ENCODE results near the gene ANKRD2.
"Not testable (repeated sequence)": the region's sequence is repeated elsewhere in the genome, so short reads cannot be mapped to it uniquely, and the experiment has no call there.

Gene ANKRD2

GRCh38 chr10:97564776-97565175, 7.8 kb upstream of the ANKRD2 start:
- Histone ChIP-seq H3K36me3 (ENCODE audit: insufficient read depth, low read length) (peaks cover 6% of the 10 kb centered on the region), H3K27ac (ENCODE audit: low read depth, low read length) (no peak overlapping the region), H3K9ac (ENCODE audit: low read length) (no peak overlapping the region), H3K27me3 (ENCODE audit: control insufficient read depth in 1 of 2, insufficient read depth in 2 of 2, low read length in 2 of 2) (no peaks in the 10 kb centered on the region), H3K4me3 (ENCODE audit: low read depth in 1 of 2, low read length in 2 of 2) (no peak overlapping the region), H3K9me3 (ENCODE audit: low read length) (no peaks in the 10 kb centered on the region), H3K4me1 (ENCODE audit: insufficient read depth, low read length) (no peaks in the 10 kb centered on the region)

- Histone ChIP-seq H3K27me3 (ENCODE audit: control insufficient read depth in 1 of 2, insufficient read depth in 2 of 2, low read length in 2 of 2) (no peaks in the 10 kb centered on the region), H3K27ac (ENCODE audit: low read depth, low read length) (no peak overlapping the region), H3K4me1 (ENCODE audit: insufficient read depth, low read length) (no peaks in the 10 kb centered on the region), H3K9ac (ENCODE audit: low read length) (no peak overlapping the region), H3K36me3 (ENCODE audit: insufficient read depth, low read length) (peaks cover 6% of the 10 kb centered on the region), H3K4me3 (ENCODE audit: low read depth in 1 of 2, low read length in 2 of 2) (no peak overlapping the region), H3K9me3 (ENCODE audit: low read length) (no peaks in the 10 kb centered on the region)
Observed at GRCh38 chr10:97566336-97566996, 6.1 kb upstream of the ANKRD2 start.

- Histone ChIP-seq H3K36me3 (ENCODE audit: insufficient read depth, low read length) (peaks cover 6% of the 10 kb centered on the region), H3K9me3 (ENCODE audit: low read length) (no peaks in the 10 kb centered on the region), H3K27ac (ENCODE audit: low read depth, low read length) (no peak overlapping the region), H3K4me1 (ENCODE audit: insufficient read depth, low read length) (no peaks in the 10 kb centered on the region), H3K9ac (ENCODE audit: low read length) (no peak overlapping the region), H3K4me3 (ENCODE audit: low read depth in 1 of 2, low read length in 2 of 2) (no peak overlapping the region), H3K27me3 (ENCODE audit: control insufficient read depth in 1 of 2, insufficient read depth in 2 of 2, low read length in 2 of 2) (no peaks in the 10 kb centered on the region)
Observed at GRCh38 chr10:97567891-97568290, 4.7 kb upstream of the ANKRD2 start.

- Histone ChIP-seq H3K27me3 (ENCODE audit: control insufficient read depth in 1 of 2, insufficient read depth in 2 of 2, low read length in 2 of 2) (no peaks in the 10 kb centered on the region), H3K27ac (ENCODE audit: low read depth, low read length) (no peak overlapping the region), H3K36me3 (ENCODE audit: insufficient read depth, low read length) (peaks cover 6% of the 10 kb centered on the region), H3K9me3 (ENCODE audit: low read length) (no peaks in the 10 kb centered on the region), H3K4me3 (ENCODE audit: low read depth in 1 of 2, low read length in 2 of 2) (no peak overlapping the region), H3K9ac (ENCODE audit: low read length) (no peak overlapping the region), H3K4me1 (ENCODE audit: insufficient read depth, low read length) (peaks cover 4% of the 10 kb centered on the region)
Observed at GRCh38 chr10:97570146-97570788, 2.3 kb upstream of the ANKRD2 start.

GRCh38 chr10:97570789-97571471, 1.6 kb upstream of the ANKRD2 start:
- peaks cover 4% of the 10 kb centered on the region for H3K4me1 ChIP-seq (ENCODE audit: insufficient read depth, low read length)
- no peaks in the 10 kb centered on the region for H3K27me3 ChIP-seq (ENCODE audit: control insufficient read depth in 1 of 2, insufficient read depth in 2 of 2, low read length in 2 of 2)
- H3K36me3 ChIP-seq (ENCODE audit: insufficient read depth, low read length): peaks cover 6% of the 10 kb centered on the region
- no peak overlapping the region for H3K27ac ChIP-seq (ENCODE audit: low read depth, low read length)
- H3K9me3 ChIP-seq (ENCODE audit: low read length): no peaks in the 10 kb centered on the region
- no peak overlapping the region for H3K4me3 ChIP-seq (ENCODE audit: low read depth in 1 of 2, low read length in 2 of 2)
- no peak overlapping the region for H3K9ac ChIP-seq (ENCODE audit: low read length)

- no peak overlapping the region for H3K4me3 ChIP-seq (ENCODE audit: low read depth in 1 of 2, low read length in 2 of 2)
- no peaks in the 10 kb centered on the region for H3K9me3 ChIP-seq (ENCODE audit: low read length)
- no peak overlapping the region for H3K27ac ChIP-seq (ENCODE audit: low read depth, low read length)
- H3K27me3 ChIP-seq (ENCODE audit: control insufficient read depth in 1 of 2, insufficient read depth in 2 of 2, low read length in 2 of 2): no peaks in the 10 kb centered on the region
- peaks cover 4% of the 10 kb centered on the region for H3K4me1 ChIP-seq (ENCODE audit: insufficient read depth, low read length)
- H3K36me3 ChIP-seq (ENCODE audit: insufficient read depth, low read length): peaks cover 6% of the 10 kb centered on the region
- H3K9ac ChIP-seq (ENCODE audit: low read length): no peak overlapping the region
Observed at GRCh38 chr10:97571622-97572021, 957 bp upstream of the ANKRD2 start.

- Histone ChIP-seq H3K9me3 (ENCODE audit: low read length) (no peaks in the 10 kb centered on the region), H3K27ac (ENCODE audit: low read depth, low read length) (no peak overlapping the region), H3K4me1 (ENCODE audit: insufficient read depth, low read length) (peaks cover 4% of the 10 kb centered on the region), H3K9ac (ENCODE audit: low read length) (no peak overlapping the region), H3K36me3 (ENCODE audit: insufficient read depth, low read length) (peaks cover 6% of the 10 kb centered on the region), H3K27me3 (ENCODE audit: control insufficient read depth in 1 of 2, insufficient read depth in 2 of 2, low read length in 2 of 2) (no peaks in the 10 kb centered on the region), H3K4me3 (ENCODE audit: low read depth in 1 of 2, low read length in 2 of 2) (no peak overlapping the region)
Observed at GRCh38 chr10:97573021-97573420, 442 bp downstream of the ANKRD2 start.

GRCh38 chr10:97573672-97574071, 1.1 kb downstream of the ANKRD2 start:
- Histone ChIP-seq H3K4me3 (ENCODE audit: low read depth in 1 of 2, low read length in 2 of 2) (no peak overlapping the region), H3K27ac (ENCODE audit: low read depth, low read length) (no peak overlapping the region), H3K9ac (ENCODE audit: low read length) (no peak overlapping the region), H3K4me1 (ENCODE audit: insufficient read depth, low read length) (peaks cover 4% of the 10 kb centered on the region), H3K9me3 (ENCODE audit: low read length) (no peaks in the 10 kb centered on the region), H3K36me3 (ENCODE audit: insufficient read depth, low read length) (peaks cover 6% of the 10 kb centered on the region), H3K27me3 (ENCODE audit: control insufficient read depth in 1 of 2, insufficient read depth in 2 of 2, low read length in 2 of 2) (no peaks in the 10 kb centered on the region)

GRCh38 chr10:97574374-97575126, 2.0 kb downstream of the ANKRD2 start:
- Histone ChIP-seq H3K27ac (ENCODE audit: low read depth, low read length) (no peak overlapping the region), H3K4me3 (ENCODE audit: low read depth in 1 of 2, low read length in 2 of 2) (no peak overlapping the region), H3K4me1 (ENCODE audit: insufficient read depth, low read length) (peaks cover 4% of the 10 kb centered on the region), H3K9me3 (ENCODE audit: low read length) (no peaks in the 10 kb centered on the region), H3K27me3 (ENCODE audit: control insufficient read depth in 1 of 2, insufficient read depth in 2 of 2, low read length in 2 of 2) (no peaks in the 10 kb centered on the region), H3K36me3 (ENCODE audit: insufficient read depth, low read length) (no peaks in the 10 kb centered on the region), H3K9ac (ENCODE audit: low read length) (no peak overlapping the region)

- H3K9me3 ChIP-seq (ENCODE audit: low read length): no peaks in the 10 kb centered on the region
- H3K36me3 ChIP-seq (ENCODE audit: insufficient read depth, low read length): no peaks in the 10 kb centered on the region
- H3K27ac ChIP-seq (ENCODE audit: low read depth, low read length): no peak overlapping the region
- H3K27me3 ChIP-seq (ENCODE audit: control insufficient read depth in 1 of 2, insufficient read depth in 2 of 2, low read length in 2 of 2): no peaks in the 10 kb centered on the region
- no peak overlapping the region for H3K9ac ChIP-seq (ENCODE audit: low read length)
- peaks cover 4% of the 10 kb centered on the region for H3K4me1 ChIP-seq (ENCODE audit: insufficient read depth, low read length)
- no peak overlapping the region for H3K4me3 ChIP-seq (ENCODE audit: low read depth in 1 of 2, low read length in 2 of 2)
Observed at GRCh38 chr10:97575127-97575668, 2.6 kb downstream of the ANKRD2 start.

- H3K27me3 ChIP-seq (ENCODE audit: control insufficient read depth in 1 of 2, insufficient read depth in 2 of 2, low read length in 2 of 2); H3K4me1 ChIP-seq (ENCODE audit: insufficient read depth, low read length); H3K4me3 ChIP-seq (ENCODE audit: low read depth in 1 of 2, low read length in 2 of 2); H3K9ac ChIP-seq (ENCODE audit: low read length); H3K36me3 ChIP-seq (ENCODE audit: insufficient read depth, low read length); H3K27ac ChIP-seq (ENCODE audit: low read depth, low read length); H3K9me3 ChIP-seq (ENCODE audit: low read length): not testable (repeated sequence)
Observed at GRCh38 chr10:97576487-97576886, 3.9 kb downstream of the ANKRD2 start.

Data from muscle layer of colon (tissue), 2 donors.